PC-9 (cell line): ENCODE results near the gene APRT. TPM values are rescaled to one million over a fixed set of nuclear protein-coding genes. Genes with fewer than 3 reads are reported as not detected.

Source experiments
- BruUV-seq: library from RNA; stranded (reverse); fragments of 400-500 nt; replicated peaks from 2 replicates; lab custom pipeline; 2021; lab: Mats Ljungman, UMichigan
- CTCF ChIA-PET: fragments of 300-600 bp; sonication (Branson Sonifier 250); formaldehyde crosslinking; loops from one replicate; lab custom pipeline; 2022; ENCODE audit warnings: antibody characterized with exemption; lab: Charles Lee
- POLR2A ChIA-PET: fragments of 300-600 bp; sonication (Branson Sonifier 250); formaldehyde crosslinking; loops from one replicate; lab custom pipeline; 2022; ENCODE audit warnings: antibody characterized with exemption; ENCODE audit not compliant: unreplicated experiment; lab: Charles Lee
- DNase-seq, 2 experiments: peaks; one replicate each; pipeline versions ENCODE4 v3.0.0 to v3.0.0-alpha.2; 2015 to 2022; ENCODE audit warnings: mixed read lengths in 1 of 2
- H2AFZ ChIP-seq: fragments of 200-600 bp; sonication (generic); 2 replicates; pipeline ENCODE4 v1.8.1; 2017; ENCODE audit warnings: antibody characterized with exemption
- H3F3A ChIP-seq: fragments of 200-600 bp; sonication (generic); 2 replicates; pipeline ENCODE4 v1.8.1; 2017; ENCODE audit warnings: antibody characterized with exemption, mild to moderate bottlenecking, low read depth; ENCODE audit not compliant: insufficient read depth
- H3K27ac ChIP-seq: fragments of 200-600 bp; sonication (generic); 2 replicates; pipeline ENCODE4 v1.6.1; 2016; ENCODE audit warnings: mixed run types
- H3K27me3 ChIP-seq: fragments of 200-600 bp; sonication (generic); 2 replicates; pipeline ENCODE4 v1.6.1; 2016; ENCODE audit warnings: low read depth, mixed run types; ENCODE audit not compliant: insufficient read depth
- H3K36me3 ChIP-seq: fragments of 200-600 bp; sonication (generic); 2 replicates; pipeline ENCODE4 v1.6.1; 2016; ENCODE audit warnings: low read depth, mixed run types
- H3K4me1 ChIP-seq: fragments of 200-600 bp; sonication (generic); replicated peaks from 2 replicates; pipeline ENCODE4 v1.6.1; 2016; ENCODE audit warnings: mixed run types; ENCODE audit not compliant: insufficient read depth
- H3K4me2 ChIP-seq: fragments of 200-600 bp; sonication (generic); 2 replicates; pipeline ENCODE4 v1.6.1; 2017; ENCODE audit warnings: mixed run types
- H3K4me3 ChIP-seq: fragments of 200-600 bp; sonication (generic); 2 replicates; pipeline ENCODE4 v1.6.1; 2016; ENCODE audit warnings: mixed run types
- H3K79me2 ChIP-seq: fragments of 200-600 bp; sonication (generic); 2 replicates; pipeline ENCODE4 v1.6.1; 2017; ENCODE audit warnings: low read depth, mixed run types
- H3K9me2 ChIP-seq: fragments of 200-600 bp; sonication (generic); 2 replicates; pipeline ENCODE4 v1.8.1; 2017; ENCODE audit warnings: mild to moderate bottlenecking; ENCODE audit not compliant: insufficient read depth
- H3K9me3 ChIP-seq: fragments of 200-600 bp; sonication (generic); 2 replicates; pipeline ENCODE4 v1.8.1; 2016; ENCODE audit warnings: low read depth; ENCODE audit not compliant: insufficient read depth
- H4K20me1 ChIP-seq: fragments of 200-600 bp; sonication (generic); 2 replicates; pipeline ENCODE4 v1.8.1; 2017; ENCODE audit not compliant: insufficient read depth
- EZH2 ChIP-seq: fragments of 200-600 bp; sonication (generic); IDR thresholded peaks from 2 replicates; pipeline ENCODE4 v1.8.0; 2017; ENCODE audit warnings: antibody characterized with exemption, low read depth
- intact Hi-C: fragments of 100-400 bp; cut with micrococcal nuclease; formaldehyde crosslinking; loops from one replicate; pipeline ENCODE4 v1.10.0; 2022; ENCODE audit not compliant: unreplicated experiment
- total RNA-seq: library from RNA; stranded (reverse); gene quantifications from 2 replicates; pipeline ENCODE4 v1.2.3, GENCODE V29; 2021
- TF ChIP-seq, protein P1 (sequence below): fragments of 200-600 bp; sonication (generic); conservative IDR thresholded peaks from 2 replicates; pipeline ENCODE4 v1.6.1; 2017; ENCODE audit warnings: mixed run types, antibody characterized with exemption, mild to moderate bottlenecking, moderate library complexity

The APRT gene
- total RNA-seq, 1 experiment from 2014 or later = 213 TPM

DNA sequence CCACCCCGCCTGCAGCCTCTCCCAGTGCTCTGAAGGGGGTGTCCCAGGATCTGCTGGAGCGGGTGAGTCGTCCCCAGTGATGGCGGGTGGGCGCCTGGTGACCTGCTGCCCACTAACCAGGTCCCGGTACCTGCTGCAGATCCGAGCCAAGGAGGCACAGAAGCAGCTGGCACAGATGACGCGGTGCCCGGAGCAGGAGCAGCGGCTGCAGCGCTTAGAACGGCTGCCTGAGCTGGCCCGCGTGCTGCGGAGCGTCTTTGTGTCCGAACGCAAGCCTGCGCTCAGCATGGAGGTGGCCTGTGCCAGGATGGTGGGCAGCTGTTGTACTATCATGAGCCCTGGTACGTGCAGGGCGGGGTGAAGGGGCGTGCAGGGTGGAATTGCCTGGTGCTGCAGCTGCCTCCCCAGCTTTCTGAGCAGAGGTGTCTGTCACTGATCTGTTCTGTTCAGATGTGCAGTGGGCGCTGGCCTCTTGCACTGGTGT lies 4.5 kb downstream of the APRT start:
- H3K9me2 ChIP-seq = no peaks in the 10 kb centered on the region
- TF ChIP-seq EZH2 = no peak
- TF ChIP-seq, protein P1, sequence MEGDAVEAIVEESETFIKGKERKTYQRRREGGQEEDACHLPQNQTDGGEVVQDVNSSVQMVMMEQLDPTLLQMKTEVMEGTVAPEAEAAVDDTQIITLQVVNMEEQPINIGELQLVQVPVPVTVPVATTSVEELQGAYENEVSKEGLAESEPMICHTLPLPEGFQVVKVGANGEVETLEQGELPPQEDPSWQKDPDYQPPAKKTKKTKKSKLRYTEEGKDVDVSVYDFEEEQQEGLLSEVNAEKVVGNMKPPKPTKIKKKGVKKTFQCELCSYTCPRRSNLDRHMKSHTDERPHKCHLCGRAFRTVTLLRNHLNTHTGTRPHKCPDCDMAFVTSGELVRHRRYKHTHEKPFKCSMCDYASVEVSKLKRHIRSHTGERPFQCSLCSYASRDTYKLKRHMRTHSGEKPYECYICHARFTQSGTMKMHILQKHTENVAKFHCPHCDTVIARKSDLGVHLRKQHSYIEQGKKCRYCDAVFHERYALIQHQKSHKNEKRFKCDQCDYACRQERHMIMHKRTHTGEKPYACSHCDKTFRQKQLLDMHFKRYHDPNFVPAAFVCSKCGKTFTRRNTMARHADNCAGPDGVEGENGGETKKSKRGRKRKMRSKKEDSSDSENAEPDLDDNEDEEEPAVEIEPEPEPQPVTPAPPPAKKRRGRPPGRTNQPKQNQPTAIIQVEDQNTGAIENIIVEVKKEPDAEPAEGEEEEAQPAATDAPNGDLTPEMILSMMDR = no peak
- peak in 1 of 2 experiments; percentile 6 for DNase-seq
- POLR2A ChIA-PET = no interaction called here
- H3K79me2 ChIP-seq = peaks cover 51% of the 10 kb centered on the region
- intact Hi-C loops = no loop called here
- no peak overlapping the region for H2AFZ ChIP-seq
- H3K4me1 ChIP-seq = peaks cover 25% of the 10 kb centered on the region
- CTCF ChIA-PET = interaction anchor here (0.9 kb wide), 1 partner anchor 70 kb away, joined by 4 read pairs; no protein-coding TSS in a partner anchor
- BruUV-seq = no TSS peak
- H3K4me2 ChIP-seq = no peak overlapping the region
- H3K4me3 ChIP-seq = no peak overlapping the region
- no peaks in the 10 kb centered on the region for H3K27me3 ChIP-seq
- H3K9me3 ChIP-seq = no peaks in the 10 kb centered on the region
- H4K20me1 ChIP-seq = peaks cover 40% of the 10 kb centered on the region
- peaks cover 11% of the 10 kb centered on the region; the same call in 1 of the 2 replicates for H3K36me3 ChIP-seq
- no peak overlapping the region for H3K27ac ChIP-seq
- peaks cover 68% of the 10 kb centered on the region for H3F3A ChIP-seq

DNA sequence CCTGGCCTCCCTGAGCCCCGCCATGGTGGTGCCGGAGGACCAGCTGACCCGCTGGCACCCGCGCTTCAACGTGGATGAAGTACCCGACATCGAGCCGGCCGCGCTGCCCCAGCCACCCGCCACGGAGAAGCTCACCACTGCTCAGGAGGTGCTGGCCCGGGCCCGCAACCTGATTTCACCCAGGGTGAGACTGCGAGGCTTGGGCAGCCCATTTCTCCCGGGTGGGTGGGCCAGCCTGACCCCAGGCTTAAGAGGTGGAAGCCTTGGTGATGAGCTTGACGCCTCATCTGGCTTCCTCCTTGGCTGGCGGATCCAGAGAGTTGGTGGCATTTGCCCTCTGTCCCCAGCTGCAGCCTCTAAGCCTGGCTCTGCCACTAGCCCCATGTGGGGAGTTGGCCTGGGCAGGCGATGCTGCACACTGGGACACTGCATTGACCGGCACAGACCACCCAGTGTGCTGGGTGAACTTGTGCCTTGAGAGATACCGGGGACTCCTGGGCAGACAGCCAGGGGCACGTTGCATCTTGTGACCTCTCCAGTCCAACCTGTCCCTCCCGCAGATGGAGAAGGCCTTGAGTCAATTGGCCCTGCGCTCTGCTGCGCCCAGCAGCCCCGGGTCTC lies 5.1 kb downstream of the APRT start:
- H3K9me2 ChIP-seq = no peaks in the 10 kb centered on the region
- POLR2A ChIA-PET = no interaction called here
- intact Hi-C loops = no loop called here
- no peak for TF ChIP-seq EZH2
- TF ChIP-seq, protein P1 = no peak
- BruUV-seq = no TSS peak
- no peak overlapping the region for H3K4me2 ChIP-seq
- no peak for DNase-seq
- no peak overlapping the region for H3K27ac ChIP-seq
- peaks cover 30% of the 10 kb centered on the region for H3K4me1 ChIP-seq
- H2AFZ ChIP-seq = no peak overlapping the region
- H3K9me3 ChIP-seq = no peaks in the 10 kb centered on the region
- no peak overlapping the region for H3K4me3 ChIP-seq
- peaks cover 11% of the 10 kb centered on the region; the same call in 1 of the 2 replicates for H3K36me3 ChIP-seq
- no peaks in the 10 kb centered on the region for H3K27me3 ChIP-seq
- peaks cover 71% of the 10 kb centered on the region for H3F3A ChIP-seq
- peaks cover 40% of the 10 kb centered on the region for H4K20me1 ChIP-seq
- CTCF ChIA-PET = interaction anchor here (0.9 kb wide), 1 partner anchor 69 kb away, joined by 4 read pairs; no protein-coding TSS in a partner anchor
- peaks cover 50% of the 10 kb centered on the region for H3K79me2 ChIP-seq

DNA sequence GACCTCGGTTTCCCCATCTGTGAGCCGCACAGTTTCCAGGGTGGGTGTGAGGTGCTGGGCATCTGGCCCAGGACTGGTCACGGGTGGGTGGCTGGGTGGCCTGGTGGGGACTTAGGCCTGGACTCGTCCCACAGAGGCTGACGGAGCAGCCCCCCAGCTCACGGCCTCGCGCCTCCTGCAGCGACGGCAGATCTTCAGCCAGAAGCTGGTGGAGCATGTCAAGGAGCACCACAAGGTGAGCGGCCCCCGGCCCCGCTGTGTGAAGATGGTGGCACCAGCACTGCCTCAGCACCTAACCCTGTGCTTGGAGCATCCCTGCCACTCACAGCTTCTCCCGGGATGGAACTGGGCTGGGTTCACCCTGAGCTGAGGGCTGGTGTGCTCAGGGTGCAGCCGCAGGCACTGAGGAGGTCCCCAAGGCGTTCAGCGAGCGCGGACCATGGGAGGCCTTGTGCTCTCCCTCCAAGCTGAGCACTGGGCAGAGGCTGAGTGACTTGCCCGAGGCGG lies 5.8 kb downstream of the APRT start:
- ChIA-PET CTCF (no interaction called here), POLR2A (no interaction called here)
- no peak overlapping the region for H3K4me2 ChIP-seq

More for the DNA sequence above, 5.8 kb downstream of the APRT start:
- DNase-seq = no peak
- Histone ChIP-seq H3K9me2 (no peaks in the 10 kb centered on the region), H4K20me1 (peaks cover 40% of the 10 kb centered on the region), H3F3A (peaks cover 71% of the 10 kb centered on the region), H3K79me2 (peaks cover 44% of the 10 kb centered on the region), H3K27ac (no peak overlapping the region), H3K36me3 (peaks cover 11% of the 10 kb centered on the region; the same call in 1 of the 2 replicates), H3K4me3 (no peak overlapping the region), H3K9me3 (no peaks in the 10 kb centered on the region), H3K4me1 (peaks cover 30% of the 10 kb centered on the region), H2AFZ (no peak overlapping the region), H3K27me3 (no peaks in the 10 kb centered on the region)
- intact Hi-C loops = no loop called here
- TF ChIP-seq, protein P1 = no peak
- BruUV-seq = no TSS peak
